WTC11 (cell line): ENCODE results near the gene ZNF664. TPM values are rescaled to one million over a fixed set of nuclear protein-coding genes. Genes with fewer than 3 reads are reported as not detected.

Experiments used
- ATAC-seq: fragments of 200-7000 bp; cut with Tn5 transposase; 2 replicates; pipeline ENCODE4 v1.10.0; 2021; ENCODE audit warnings: mild to moderate bottlenecking, moderate library complexity
- CTCF ChIA-PET: fragments of 300-600 bp; sonication (Branson Sonifier 250); formaldehyde crosslinking; loops from one replicate; lab custom pipeline; 2021; ENCODE audit warnings: antibody characterized with exemption; lab: Charles Lee
- POLR2A ChIA-PET: fragments of 350-600 bp; sonication (Branson Sonifier 250); formaldehyde crosslinking; loops from one replicate; lab custom pipeline; 2021; ENCODE audit warnings: antibody characterized with exemption; lab: Charles Lee
- DNase-seq: peaks from one replicate; pipeline ENCODE4 v3.0.0; 2021; ENCODE audit warnings: low spot score
- H3K27ac Mint-ChIP-seq: 2 replicates; pipeline ENCODE4 v1.8.0; 2021; ENCODE audit warnings: mixed read lengths
- H3K27me3 Mint-ChIP-seq: 2 replicates; pipeline ENCODE4 v1.8.0; 2021; ENCODE audit warnings: low read depth, mild to moderate bottlenecking, moderate library complexity, mixed read lengths
- H3K36me3 Mint-ChIP-seq: 2 replicates; pipeline ENCODE4 v1.8.0; 2021; ENCODE audit warnings: mixed read lengths
- H3K4me1 Mint-ChIP-seq: 2 replicates; pipeline ENCODE4 v1.8.0; 2022; ENCODE audit warnings: mixed read lengths
- H3K4me3 Mint-ChIP-seq: 2 replicates; pipeline ENCODE4 v1.8.0; 2021; ENCODE audit warnings: mild to moderate bottlenecking, moderate library complexity, mixed read lengths
- H3K9me3 Mint-ChIP-seq: 2 replicates; pipeline ENCODE4 v1.8.0; 2021; ENCODE audit warnings: mixed read lengths
- CREM ChIP-seq: sonication (generic); formaldehyde crosslinking; IDR thresholded peaks from 2 replicates; pipeline ENCODE4 v1.8.1; 2022; ENCODE audit warnings: mild to moderate bottlenecking, missing genetic modification reagents, moderate library complexity
- EMX1 ChIP-seq: fragments of 250-450 bp; sonication (Bioruptor Pico); IDR thresholded peaks from 2 replicates; pipeline ENCODE4 v1.8.0; 2021; ENCODE audit warnings: mild to moderate bottlenecking
- FOXP1 ChIP-seq: sonication (generic); formaldehyde crosslinking; IDR thresholded peaks from 2 replicates; pipeline ENCODE4 v1.8.0; 2022; ENCODE audit warnings: missing genetic modification reagents, mild to moderate bottlenecking, moderate library complexity, borderline replicate concordance
- MXD4 ChIP-seq: fragments of 250-450 bp; sonication (Bioruptor Pico); IDR thresholded peaks from 2 replicates; pipeline ENCODE4 v1.8.0; 2021; ENCODE audit warnings: mild to moderate bottlenecking, moderate library complexity, borderline replicate concordance
- MYBL2 ChIP-seq: sonication (generic); formaldehyde crosslinking; IDR thresholded peaks from 2 replicates; pipeline ENCODE4 v1.8.1; 2023; ENCODE audit warnings: mild to moderate bottlenecking, moderate library complexity, missing genetic modification reagents
- PRRX2 ChIP-seq: fragments of 250-450 bp; sonication (Bioruptor Pico); IDR thresholded peaks from 2 replicates; pipeline ENCODE4 v1.8.0; 2021; ENCODE audit warnings: mild to moderate bottlenecking
- RELA ChIP-seq: sonication (generic); formaldehyde crosslinking; IDR thresholded peaks from 2 replicates; pipeline ENCODE4 v1.8.1; 2022; ENCODE audit warnings: missing genetic modification reagents, mild to moderate bottlenecking, borderline replicate concordance
- RORB ChIP-seq: fragments of 250-450 bp; sonication (Bioruptor Pico); IDR thresholded peaks from 2 replicates; pipeline ENCODE4 v1.9.0; 2021; ENCODE audit warnings: mild to moderate bottlenecking
- SMAD4 ChIP-seq: sonication (generic); formaldehyde crosslinking; IDR thresholded peaks from 2 replicates; pipeline ENCODE4 v1.8.0; 2022; ENCODE audit warnings: mild to moderate bottlenecking, missing genetic modification reagents
- SP1 ChIP-seq: sonication (generic); formaldehyde crosslinking; conservative IDR thresholded peaks from 2 replicates; pipeline ENCODE4 v1.8.1; 2022; ENCODE audit warnings: missing genetic modification reagents
- TCF7 ChIP-seq: sonication (generic); formaldehyde crosslinking; IDR thresholded peaks from 2 replicates; pipeline ENCODE4 v1.8.0; 2022; ENCODE audit warnings: mild to moderate bottlenecking, low read depth, missing genetic modification reagents, moderate library complexity
- TEAD1 ChIP-seq: sonication (generic); formaldehyde crosslinking; IDR thresholded peaks from 2 replicates; pipeline ENCODE4 v1.8.0; 2022; ENCODE audit warnings: mild to moderate bottlenecking, missing genetic modification reagents
- ZNF121 ChIP-seq: sonication (generic); formaldehyde crosslinking; IDR thresholded peaks from 2 replicates; pipeline ENCODE4 v1.8.0; 2023; ENCODE audit warnings: missing genetic modification reagents
- ZNF396 ChIP-seq: fragments of 250-450 bp; sonication (Bioruptor Pico); IDR thresholded peaks from 2 replicates; pipeline ENCODE4 v1.8.0; 2021; ENCODE audit warnings: mild to moderate bottlenecking, moderate library complexity, borderline replicate concordance
- total RNA-seq: library from RNA; stranded (reverse); gene quantifications from 3 replicates; pipeline ENCODE4 v1.2.3, GENCODE V29; 2021
- TF ChIP-seq, protein P1 (sequence below): sonication (generic); formaldehyde crosslinking; IDR thresholded peaks from 2 replicates; pipeline ENCODE4 v1.8.0; 2023; ENCODE audit warnings: mild to moderate bottlenecking, missing genetic modification reagents
- TF ChIP-seq, protein P2 (sequence below): sonication (generic); formaldehyde crosslinking; IDR thresholded peaks from 2 replicates; pipeline ENCODE4 v1.8.1; 2022; ENCODE audit warnings: low read depth, missing genetic modification reagents, borderline replicate concordance
- TF ChIP-seq, protein P3 (sequence below): sonication (generic); formaldehyde crosslinking; IDR thresholded peaks from 2 replicates; pipeline ENCODE4 v1.8.1; 2023; ENCODE audit warnings: mild to moderate bottlenecking, missing genetic modification reagents, moderate library complexity
- TF ChIP-seq, protein P4 (sequence below): sonication (generic); formaldehyde crosslinking; IDR thresholded peaks from 2 replicates; pipeline ENCODE4 v1.8.0; 2022; ENCODE audit warnings: mild to moderate bottlenecking, missing genetic modification reagents
- TF ChIP-seq, protein P5 (sequence below): fragments of 250-450 bp; sonication (Bioruptor Pico); IDR thresholded peaks from 2 replicates; pipeline ENCODE4 v1.9.0; 2021; ENCODE audit warnings: mild to moderate bottlenecking
- TF ChIP-seq, protein P6 (sequence below): sonication (generic); formaldehyde crosslinking; IDR thresholded peaks from 2 replicates; pipeline ENCODE4 v1.8.0; 2022; ENCODE audit warnings: mild to moderate bottlenecking, missing genetic modification reagents
- TF ChIP-seq, protein P7 (sequence below): sonication (generic); formaldehyde crosslinking; IDR thresholded peaks from 2 replicates; pipeline ENCODE4 v1.8.1; 2022; ENCODE audit warnings: low read depth, mild to moderate bottlenecking, moderate library complexity, missing genetic modification reagents, borderline replicate concordance
- TF ChIP-seq, protein P8 (sequence below): fragments of 250-450 bp; sonication (Bioruptor Pico); IDR thresholded peaks from 2 replicates; pipeline ENCODE4 v1.9.0; 2021; ENCODE audit warnings: mild to moderate bottlenecking

Gene ZNF664
- total RNA-seq, 1 experiment from 2014 or later = 61.7 TPM

DNA sequence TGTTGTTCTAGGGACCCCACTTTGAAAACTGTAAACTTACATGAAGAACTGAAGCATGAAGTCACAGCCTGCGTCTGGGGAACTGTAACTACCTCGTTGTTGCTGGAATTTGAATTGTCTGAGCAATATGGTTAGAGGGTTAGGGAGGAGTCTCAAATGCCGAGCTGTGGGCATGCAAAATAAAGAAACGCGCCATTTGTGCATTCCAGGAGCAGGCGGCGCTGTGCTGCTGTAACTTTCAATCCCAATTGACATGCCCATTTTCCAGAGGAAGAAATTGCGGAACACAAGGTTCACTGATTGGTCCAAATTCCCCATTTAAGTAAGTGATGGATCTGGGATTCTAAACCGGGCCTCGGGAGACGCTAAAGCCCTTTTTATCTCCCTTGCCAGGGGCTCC is 61.3 kb downstream of the ZNF664 start:
- H3K4me1 Mint-ChIP-seq = peaks cover 23% of the 10 kb centered on the region
- ChIA-PET POLR2A (no interaction called here), CTCF (no interaction called here)
- no peak overlapping the region for H3K4me3 Mint-ChIP-seq
- TF ChIP-seq ZNF396 (CRISPR knock-in tag) = no peak
- no peak for TF ChIP-seq SP1 (CRISPR knock-in tag)
- TF ChIP-seq MYBL2 = no peak
- TF ChIP-seq, protein P1, sequence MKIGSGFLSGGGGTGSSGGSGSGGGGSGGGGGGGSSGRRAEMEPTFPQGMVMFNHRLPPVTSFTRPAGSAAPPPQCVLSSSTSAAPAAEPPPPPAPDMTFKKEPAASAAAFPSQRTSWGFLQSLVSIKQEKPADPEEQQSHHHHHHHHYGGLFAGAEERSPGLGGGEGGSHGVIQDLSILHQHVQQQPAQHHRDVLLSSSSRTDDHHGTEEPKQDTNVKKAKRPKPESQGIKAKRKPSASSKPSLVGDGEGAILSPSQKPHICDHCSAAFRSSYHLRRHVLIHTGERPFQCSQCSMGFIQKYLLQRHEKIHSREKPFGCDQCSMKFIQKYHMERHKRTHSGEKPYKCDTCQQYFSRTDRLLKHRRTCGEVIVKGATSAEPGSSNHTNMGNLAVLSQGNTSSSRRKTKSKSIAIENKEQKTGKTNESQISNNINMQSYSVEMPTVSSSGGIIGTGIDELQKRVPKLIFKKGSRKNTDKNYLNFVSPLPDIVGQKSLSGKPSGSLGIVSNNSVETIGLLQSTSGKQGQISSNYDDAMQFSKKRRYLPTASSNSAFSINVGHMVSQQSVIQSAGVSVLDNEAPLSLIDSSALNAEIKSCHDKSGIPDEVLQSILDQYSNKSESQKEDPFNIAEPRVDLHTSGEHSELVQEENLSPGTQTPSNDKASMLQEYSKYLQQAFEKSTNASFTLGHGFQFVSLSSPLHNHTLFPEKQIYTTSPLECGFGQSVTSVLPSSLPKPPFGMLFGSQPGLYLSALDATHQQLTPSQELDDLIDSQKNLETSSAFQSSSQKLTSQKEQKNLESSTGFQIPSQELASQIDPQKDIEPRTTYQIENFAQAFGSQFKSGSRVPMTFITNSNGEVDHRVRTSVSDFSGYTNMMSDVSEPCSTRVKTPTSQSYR (CRISPR knock-in tag) = no peak
- TF ChIP-seq, protein P2, sequence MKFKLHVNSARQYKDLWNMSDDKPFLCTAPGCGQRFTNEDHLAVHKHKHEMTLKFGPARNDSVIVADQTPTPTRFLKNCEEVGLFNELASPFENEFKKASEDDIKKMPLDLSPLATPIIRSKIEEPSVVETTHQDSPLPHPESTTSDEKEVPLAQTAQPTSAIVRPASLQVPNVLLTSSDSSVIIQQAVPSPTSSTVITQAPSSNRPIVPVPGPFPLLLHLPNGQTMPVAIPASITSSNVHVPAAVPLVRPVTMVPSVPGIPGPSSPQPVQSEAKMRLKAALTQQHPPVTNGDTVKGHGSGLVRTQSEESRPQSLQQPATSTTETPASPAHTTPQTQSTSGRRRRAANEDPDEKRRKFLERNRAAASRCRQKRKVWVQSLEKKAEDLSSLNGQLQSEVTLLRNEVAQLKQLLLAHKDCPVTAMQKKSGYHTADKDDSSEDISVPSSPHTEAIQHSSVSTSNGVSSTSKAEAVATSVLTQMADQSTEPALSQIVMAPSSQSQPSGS (CRISPR knock-in tag) = no peak
- no peak for TF ChIP-seq RORB (CRISPR knock-in tag)
- no peak for TF ChIP-seq TEAD1 (CRISPR knock-in tag)
- no peak for TF ChIP-seq CREM (CRISPR knock-in tag)
- TF ChIP-seq, protein P3, sequence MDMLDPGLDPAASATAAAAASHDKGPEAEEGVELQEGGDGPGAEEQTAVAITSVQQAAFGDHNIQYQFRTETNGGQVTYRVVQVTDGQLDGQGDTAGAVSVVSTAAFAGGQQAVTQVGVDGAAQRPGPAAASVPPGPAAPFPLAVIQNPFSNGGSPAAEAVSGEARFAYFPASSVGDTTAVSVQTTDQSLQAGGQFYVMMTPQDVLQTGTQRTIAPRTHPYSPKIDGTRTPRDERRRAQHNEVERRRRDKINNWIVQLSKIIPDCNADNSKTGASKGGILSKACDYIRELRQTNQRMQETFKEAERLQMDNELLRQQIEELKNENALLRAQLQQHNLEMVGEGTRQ (CRISPR knock-in tag) = no peak
- TF ChIP-seq SMAD4 (CRISPR knock-in tag) = no peak
- no peak for TF ChIP-seq RELA
- no peak for TF ChIP-seq MXD4 (CRISPR knock-in tag)
- H3K27me3 Mint-ChIP-seq = no peaks in the 10 kb centered on the region
- no peaks in the 10 kb centered on the region; the same call in 1 of the 2 replicates for H3K9me3 Mint-ChIP-seq
- H3K27ac Mint-ChIP-seq = no peak overlapping the region
- ATAC-seq = no peak
- DNase-seq = no peak
- H3K36me3 Mint-ChIP-seq = 0 out of 2 replicates have a peak, but pooled peaks cover 2% of the 10 kb centered on the region

DNA sequence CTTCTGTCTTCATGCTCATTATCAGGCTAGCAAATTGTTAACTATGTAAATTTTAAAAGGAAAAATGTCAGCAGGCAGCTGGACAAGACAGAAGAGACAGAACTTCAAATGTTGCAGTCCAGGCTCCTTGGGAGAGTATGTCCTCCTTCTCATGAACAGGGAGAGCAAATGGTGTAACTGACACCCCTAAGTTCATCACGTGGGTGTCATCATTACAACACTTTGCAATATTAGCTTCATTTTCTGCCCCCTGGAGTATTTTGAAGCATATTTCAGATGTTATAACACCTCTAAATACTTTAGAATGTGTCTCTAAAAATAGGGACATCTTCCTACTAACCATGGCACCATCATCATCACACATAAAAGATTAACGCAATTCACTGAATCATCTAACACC is 62.1 kb downstream of the ZNF664 start:
- Mint-ChIP-seq H3K27ac (no peak overlapping the region), H3K9me3 (no peaks in the 10 kb centered on the region; the same call in 1 of the 2 replicates), H3K4me3 (no peak overlapping the region), H3K4me1 (peaks cover 23% of the 10 kb centered on the region), H3K27me3 (no peaks in the 10 kb centered on the region), H3K36me3 (0 out of 2 replicates have a peak, but pooled peaks cover 2% of the 10 kb centered on the region)
- CTCF ChIA-PET = interaction anchor here (1.3 to 2.2 kb wide), 3 partner anchors 188 to 263 kb away, joined by 3 to 7 read pairs (median 4); no protein-coding TSS in a partner anchor
- POLR2A ChIA-PET = no interaction called here
- no peak for ATAC-seq
- DNase-seq = no peak
- TF ChIP-seq TEAD1 (CRISPR knock-in tag) = no peak
- TF ChIP-seq, protein P4, sequence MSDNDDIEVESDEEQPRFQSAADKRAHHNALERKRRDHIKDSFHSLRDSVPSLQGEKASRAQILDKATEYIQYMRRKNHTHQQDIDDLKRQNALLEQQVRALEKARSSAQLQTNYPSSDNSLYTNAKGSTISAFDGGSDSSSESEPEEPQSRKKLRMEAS = no peak
- TF ChIP-seq, protein P5, sequence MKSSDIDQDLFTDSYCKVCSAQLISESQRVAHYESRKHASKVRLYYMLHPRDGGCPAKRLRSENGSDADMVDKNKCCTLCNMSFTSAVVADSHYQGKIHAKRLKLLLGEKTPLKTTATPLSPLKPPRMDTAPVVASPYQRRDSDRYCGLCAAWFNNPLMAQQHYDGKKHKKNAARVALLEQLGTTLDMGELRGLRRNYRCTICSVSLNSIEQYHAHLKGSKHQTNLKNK (CRISPR knock-in tag) = no peak
- TF ChIP-seq ZNF121 = no peak
- no peak for TF ChIP-seq TCF7

DNA sequence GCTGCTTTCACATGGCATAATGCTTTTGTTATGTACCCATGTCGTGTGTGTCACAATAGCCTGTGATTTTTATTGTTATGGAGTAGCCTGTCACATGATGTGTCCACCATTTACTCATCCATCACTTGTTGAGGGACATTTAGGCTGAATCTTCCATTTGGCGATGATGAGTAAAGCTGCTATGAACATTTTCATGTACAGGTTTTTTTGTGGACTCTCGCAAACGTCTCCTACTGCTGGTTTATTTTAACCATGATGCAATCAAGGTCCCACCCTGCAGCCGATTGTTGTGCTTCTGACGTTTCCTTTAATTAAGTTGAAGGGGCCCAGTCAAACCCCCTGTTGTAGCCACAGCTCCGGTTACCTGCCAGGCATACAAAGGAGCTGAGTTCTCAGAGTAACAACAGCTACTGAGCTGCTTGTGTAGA is 63.2 kb downstream of the ZNF664 start:
- Mint-ChIP-seq H3K4me3 (no peak overlapping the region), H3K9me3 (no peaks in the 10 kb centered on the region; the same call in 1 of the 2 replicates), H3K4me1 (peaks cover 19% of the 10 kb centered on the region), H3K36me3 (0 out of 2 replicates have a peak, but pooled peaks cover 2% of the 10 kb centered on the region), H3K27me3 (no peaks in the 10 kb centered on the region), H3K27ac (no peak overlapping the region)
- ATAC-seq = peak; percentile 41
- DNase-seq = no peak
- CTCF ChIA-PET = interaction anchor here (0.6 to 2.2 kb wide), 27 partner anchors 10 to 363 kb away, joined by 3 to 30 read pairs (median 4); partner anchors contain the start of gene RFLNA
- POLR2A ChIA-PET = no interaction called here
- TF ChIP-seq PRRX2 (CRISPR knock-in tag) (no peak), EMX1 (CRISPR knock-in tag) (no peak), FOXP1 (no peak)
- TF ChIP-seq, protein P6, sequence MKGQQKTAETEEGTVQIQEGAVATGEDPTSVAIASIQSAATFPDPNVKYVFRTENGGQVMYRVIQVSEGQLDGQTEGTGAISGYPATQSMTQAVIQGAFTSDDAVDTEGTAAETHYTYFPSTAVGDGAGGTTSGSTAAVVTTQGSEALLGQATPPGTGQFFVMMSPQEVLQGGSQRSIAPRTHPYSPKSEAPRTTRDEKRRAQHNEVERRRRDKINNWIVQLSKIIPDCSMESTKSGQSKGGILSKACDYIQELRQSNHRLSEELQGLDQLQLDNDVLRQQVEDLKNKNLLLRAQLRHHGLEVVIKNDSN (CRISPR knock-in tag) = no peak
- TF ChIP-seq, protein P7, sequence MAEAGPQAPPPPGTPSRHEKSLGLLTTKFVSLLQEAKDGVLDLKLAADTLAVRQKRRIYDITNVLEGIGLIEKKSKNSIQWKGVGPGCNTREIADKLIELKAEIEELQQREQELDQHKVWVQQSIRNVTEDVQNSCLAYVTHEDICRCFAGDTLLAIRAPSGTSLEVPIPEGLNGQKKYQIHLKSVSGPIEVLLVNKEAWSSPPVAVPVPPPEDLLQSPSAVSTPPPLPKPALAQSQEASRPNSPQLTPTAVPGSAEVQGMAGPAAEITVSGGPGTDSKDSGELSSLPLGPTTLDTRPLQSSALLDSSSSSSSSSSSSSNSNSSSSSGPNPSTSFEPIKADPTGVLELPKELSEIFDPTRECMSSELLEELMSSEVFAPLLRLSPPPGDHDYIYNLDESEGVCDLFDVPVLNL (CRISPR knock-in tag) = no peak
- TF ChIP-seq, protein P8, sequence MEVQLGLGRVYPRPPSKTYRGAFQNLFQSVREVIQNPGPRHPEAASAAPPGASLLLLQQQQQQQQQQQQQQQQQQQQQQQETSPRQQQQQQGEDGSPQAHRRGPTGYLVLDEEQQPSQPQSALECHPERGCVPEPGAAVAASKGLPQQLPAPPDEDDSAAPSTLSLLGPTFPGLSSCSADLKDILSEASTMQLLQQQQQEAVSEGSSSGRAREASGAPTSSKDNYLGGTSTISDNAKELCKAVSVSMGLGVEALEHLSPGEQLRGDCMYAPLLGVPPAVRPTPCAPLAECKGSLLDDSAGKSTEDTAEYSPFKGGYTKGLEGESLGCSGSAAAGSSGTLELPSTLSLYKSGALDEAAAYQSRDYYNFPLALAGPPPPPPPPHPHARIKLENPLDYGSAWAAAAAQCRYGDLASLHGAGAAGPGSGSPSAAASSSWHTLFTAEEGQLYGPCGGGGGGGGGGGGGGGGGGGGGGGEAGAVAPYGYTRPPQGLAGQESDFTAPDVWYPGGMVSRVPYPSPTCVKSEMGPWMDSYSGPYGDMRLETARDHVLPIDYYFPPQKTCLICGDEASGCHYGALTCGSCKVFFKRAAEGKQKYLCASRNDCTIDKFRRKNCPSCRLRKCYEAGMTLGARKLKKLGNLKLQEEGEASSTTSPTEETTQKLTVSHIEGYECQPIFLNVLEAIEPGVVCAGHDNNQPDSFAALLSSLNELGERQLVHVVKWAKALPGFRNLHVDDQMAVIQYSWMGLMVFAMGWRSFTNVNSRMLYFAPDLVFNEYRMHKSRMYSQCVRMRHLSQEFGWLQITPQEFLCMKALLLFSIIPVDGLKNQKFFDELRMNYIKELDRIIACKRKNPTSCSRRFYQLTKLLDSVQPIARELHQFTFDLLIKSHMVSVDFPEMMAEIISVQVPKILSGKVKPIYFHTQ (CRISPR knock-in tag) = no peak
- TF ChIP-seq, protein P4 = no peak
